Measurements from ENCODE around the gene PKP4.
"Not testable (repeated sequence)": the region's sequence is repeated elsewhere in the genome, so short reads cannot be mapped to it uniquely, and the experiment has no call there.

The PKP4 gene

GRCh38 chr2:158467248-158467647 lies 10.5 kb downstream of the PKP4 start:
- no peak for DNase-seq

- not testable (repeated sequence) for DNase-seq
Observed at GRCh38 chr2:158472829-158473228, 16.1 kb downstream of the PKP4 start.

- not testable (repeated sequence) for DNase-seq
Observed at GRCh38 chr2:158473300-158473699, 16.5 kb downstream of the PKP4 start.

GRCh38 chr2:158473719-158474392 lies 17.1 kb downstream of the PKP4 start:
- peak; percentile 14 to 32 for DNase-seq

- DNase-seq: not testable (repeated sequence)
Observed at GRCh38 chr2:158474526-158475011, 17.8 kb downstream of the PKP4 start.

GRCh38 chr2:158477202-158477601 lies 20.4 kb downstream of the PKP4 start:
- DNase-seq: no peak

- no peak for DNase-seq
Observed at GRCh38 chr2:158478237-158478636, 21.5 kb downstream of the PKP4 start.

- DNase-seq: no peak
Observed at GRCh38 chr2:158478816-158479215, 22.1 kb downstream of the PKP4 start.

GRCh38 chr2:158481116-158481515 lies 24.4 kb downstream of the PKP4 start:
- no peak for DNase-seq

GRCh38 chr2:158482594-158482993 lies 25.8 kb downstream of the PKP4 start:
- DNase-seq: no peak

- DNase-seq: no peak
Observed at GRCh38 chr2:158484892-158485556, 28.3 kb downstream of the PKP4 start.

- no peak for DNase-seq
Observed at GRCh38 chr2:158486150-158486969, 29.6 kb downstream of the PKP4 start.

GRCh38 chr2:158486970-158487325 lies 30.2 kb downstream of the PKP4 start:
- no peak for DNase-seq

- DNase-seq: no peak
Observed at GRCh38 chr2:158487419-158487818, 30.7 kb downstream of the PKP4 start.

GRCh38 chr2:158488442-158489216 lies 31.9 kb downstream of the PKP4 start:
- no peak for DNase-seq

GRCh38 chr2:158489366-158490112 lies 32.8 kb downstream of the PKP4 start:
- no peak for DNase-seq

GRCh38 chr2:158491072-158491471 lies 34.3 kb downstream of the PKP4 start:
- DNase-seq: no peak

GRCh38 chr2:158493458-158493857 lies 36.7 kb downstream of the PKP4 start:
- DNase-seq: no peak

- no peak for DNase-seq
Observed at GRCh38 chr2:158495175-158495574, 38.4 kb downstream of the PKP4 start.

GRCh38 chr2:158496986-158497385 lies 40.2 kb downstream of the PKP4 start:
- no peak for DNase-seq

GRCh38 chr2:158497486-158497885 lies 40.7 kb downstream of the PKP4 start:
- no peak for DNase-seq

Measured in Kasumi-1 (cell line).